ENCODE measurements around the gene ACTR3C.

DNA sequence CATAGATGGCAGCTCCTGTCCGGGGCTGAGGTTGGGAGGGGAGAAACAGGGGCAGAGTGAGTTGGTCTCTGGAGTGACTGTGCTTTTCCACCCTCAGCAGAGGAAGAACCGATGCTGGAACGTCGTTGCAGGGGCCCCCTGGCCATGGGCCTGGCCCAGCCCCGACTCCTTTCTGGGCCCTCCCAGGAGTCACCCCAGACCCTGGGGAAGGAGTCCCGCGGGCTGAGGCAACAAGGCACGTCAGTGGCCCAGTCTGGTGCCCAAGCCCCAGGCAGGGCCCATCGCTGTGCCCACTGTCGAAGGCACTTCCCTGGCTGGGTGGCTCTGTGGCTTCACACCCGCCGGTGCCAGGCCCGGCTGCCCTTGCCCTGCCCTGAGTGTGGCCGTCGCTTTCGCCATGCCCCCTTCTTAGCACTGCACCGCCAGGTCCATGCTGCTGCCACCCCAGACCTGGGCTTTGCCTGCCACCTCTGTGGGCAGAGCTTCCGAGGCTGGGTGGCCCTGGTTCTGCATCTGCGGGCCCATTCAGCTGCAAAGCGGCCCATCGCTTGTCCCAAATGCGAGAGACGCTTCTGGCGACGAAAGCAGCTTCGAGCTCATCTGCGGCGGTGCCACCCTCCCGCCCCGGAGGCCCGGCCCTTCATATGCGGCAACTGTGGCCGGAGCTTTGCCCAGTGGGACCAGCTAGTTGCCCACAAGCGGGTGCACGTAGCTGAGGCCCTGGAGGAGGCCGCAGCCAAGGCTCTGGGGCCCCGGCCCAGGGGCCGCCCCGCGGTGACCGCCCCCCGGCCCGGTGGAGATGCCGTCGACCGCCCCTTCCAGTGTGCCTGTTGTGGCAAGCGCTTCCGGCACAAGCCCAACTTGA is 48.0 kb upstream of the ACTR3C start:
- TF ChIP-seq, protein P1, sequence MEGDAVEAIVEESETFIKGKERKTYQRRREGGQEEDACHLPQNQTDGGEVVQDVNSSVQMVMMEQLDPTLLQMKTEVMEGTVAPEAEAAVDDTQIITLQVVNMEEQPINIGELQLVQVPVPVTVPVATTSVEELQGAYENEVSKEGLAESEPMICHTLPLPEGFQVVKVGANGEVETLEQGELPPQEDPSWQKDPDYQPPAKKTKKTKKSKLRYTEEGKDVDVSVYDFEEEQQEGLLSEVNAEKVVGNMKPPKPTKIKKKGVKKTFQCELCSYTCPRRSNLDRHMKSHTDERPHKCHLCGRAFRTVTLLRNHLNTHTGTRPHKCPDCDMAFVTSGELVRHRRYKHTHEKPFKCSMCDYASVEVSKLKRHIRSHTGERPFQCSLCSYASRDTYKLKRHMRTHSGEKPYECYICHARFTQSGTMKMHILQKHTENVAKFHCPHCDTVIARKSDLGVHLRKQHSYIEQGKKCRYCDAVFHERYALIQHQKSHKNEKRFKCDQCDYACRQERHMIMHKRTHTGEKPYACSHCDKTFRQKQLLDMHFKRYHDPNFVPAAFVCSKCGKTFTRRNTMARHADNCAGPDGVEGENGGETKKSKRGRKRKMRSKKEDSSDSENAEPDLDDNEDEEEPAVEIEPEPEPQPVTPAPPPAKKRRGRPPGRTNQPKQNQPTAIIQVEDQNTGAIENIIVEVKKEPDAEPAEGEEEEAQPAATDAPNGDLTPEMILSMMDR (IDR thresholded peaks at IDR 0.05) = no peak
- TF ChIP-seq POLR2A (IDR thresholded peaks at IDR 0.05) = no peak
